ENCODE data around the gene FXYD4. TPM values are rescaled to one million over a fixed set of nuclear protein-coding genes. Genes with fewer than 3 reads are reported as not detected.

The FXYD4 gene
- total RNA-seq, 4 donors from 2014 or later = not detected

DNA sequence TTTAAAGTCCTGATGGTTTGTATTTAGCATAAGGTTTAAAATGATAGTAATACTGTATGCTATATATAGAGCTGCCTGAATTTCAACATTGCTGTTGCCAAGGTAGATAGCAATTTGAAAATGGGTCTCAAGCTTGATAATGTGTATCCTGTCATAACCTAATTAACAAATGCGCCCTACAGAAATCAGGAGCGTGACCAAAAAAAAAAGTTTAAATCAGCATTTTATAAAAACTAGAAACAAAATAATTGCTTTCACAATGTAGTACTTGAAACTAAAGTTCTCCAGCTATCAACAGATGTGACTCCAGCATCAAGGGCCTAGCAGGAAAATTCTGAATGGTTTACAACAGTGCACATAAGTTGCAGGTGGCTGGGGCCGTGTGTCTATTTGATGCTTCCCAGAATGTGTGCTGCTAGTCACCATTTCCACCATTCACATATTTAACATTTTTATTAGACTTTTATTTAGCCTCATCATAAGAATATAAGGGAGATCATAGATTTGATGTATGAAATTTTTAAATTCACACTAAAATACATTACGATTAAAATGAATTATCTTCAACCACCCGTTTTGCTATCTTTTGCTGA is 14.1 kb downstream of the FXYD4 start:
- intact Hi-C loops (cut with DNase I; ENCODE audit: low total_unique reads) = no loop called here
- H3K4me3 ChIP-seq (ENCODE audit: low read depth, poor library complexity, severe bottlenecking) = no peak overlapping the region
- WGBS, 2 donors = 73 to 77% methylated on average over 5 of the region's 5 CpGs
- TF ChIP-seq, protein P1, sequence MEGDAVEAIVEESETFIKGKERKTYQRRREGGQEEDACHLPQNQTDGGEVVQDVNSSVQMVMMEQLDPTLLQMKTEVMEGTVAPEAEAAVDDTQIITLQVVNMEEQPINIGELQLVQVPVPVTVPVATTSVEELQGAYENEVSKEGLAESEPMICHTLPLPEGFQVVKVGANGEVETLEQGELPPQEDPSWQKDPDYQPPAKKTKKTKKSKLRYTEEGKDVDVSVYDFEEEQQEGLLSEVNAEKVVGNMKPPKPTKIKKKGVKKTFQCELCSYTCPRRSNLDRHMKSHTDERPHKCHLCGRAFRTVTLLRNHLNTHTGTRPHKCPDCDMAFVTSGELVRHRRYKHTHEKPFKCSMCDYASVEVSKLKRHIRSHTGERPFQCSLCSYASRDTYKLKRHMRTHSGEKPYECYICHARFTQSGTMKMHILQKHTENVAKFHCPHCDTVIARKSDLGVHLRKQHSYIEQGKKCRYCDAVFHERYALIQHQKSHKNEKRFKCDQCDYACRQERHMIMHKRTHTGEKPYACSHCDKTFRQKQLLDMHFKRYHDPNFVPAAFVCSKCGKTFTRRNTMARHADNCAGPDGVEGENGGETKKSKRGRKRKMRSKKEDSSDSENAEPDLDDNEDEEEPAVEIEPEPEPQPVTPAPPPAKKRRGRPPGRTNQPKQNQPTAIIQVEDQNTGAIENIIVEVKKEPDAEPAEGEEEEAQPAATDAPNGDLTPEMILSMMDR (IDR thresholded peaks at IDR 0.05) = no peak
- TF ChIP-seq POLR2A (IDR thresholded peaks at IDR 0.05) = no peak
- DNase-seq (ENCODE audit: low spot score in 2 of 2) = no peak

DNA sequence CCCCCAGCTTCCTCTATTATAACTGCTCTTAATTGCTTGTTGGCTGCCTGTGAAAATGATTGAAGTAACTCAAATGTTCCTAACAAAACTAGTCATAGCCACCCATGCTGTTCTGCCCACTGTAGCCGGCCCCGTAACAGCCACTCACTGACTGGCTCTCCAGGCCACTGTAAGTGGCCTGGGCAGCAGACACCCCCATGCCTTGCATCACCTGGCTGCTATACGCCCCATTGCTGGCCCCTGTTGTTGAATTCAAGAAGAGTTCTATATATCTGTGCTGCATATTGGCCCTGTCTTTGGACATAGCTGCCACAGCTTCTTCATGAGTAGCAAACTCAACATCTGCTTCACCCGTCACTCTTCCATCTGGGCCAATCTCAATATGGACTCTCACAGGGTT is 15.1 kb downstream of the FXYD4 start:
- DNase-seq (ENCODE audit: low spot score in 2 of 2) = no peak
- H3K4me3 ChIP-seq (ENCODE audit: low read depth, poor library complexity, severe bottlenecking) = no peak overlapping the region
- 78 to 94% methylated on average over 4 of the region's 4 CpGs for WGBS, 2 donors
- TF ChIP-seq, protein P1 (IDR thresholded peaks at IDR 0.05) = no peak
- no peak for TF ChIP-seq POLR2A (IDR thresholded peaks at IDR 0.05)
- intact Hi-C loops (cut with DNase I; ENCODE audit: low total_unique reads) = no loop called here

DNA sequence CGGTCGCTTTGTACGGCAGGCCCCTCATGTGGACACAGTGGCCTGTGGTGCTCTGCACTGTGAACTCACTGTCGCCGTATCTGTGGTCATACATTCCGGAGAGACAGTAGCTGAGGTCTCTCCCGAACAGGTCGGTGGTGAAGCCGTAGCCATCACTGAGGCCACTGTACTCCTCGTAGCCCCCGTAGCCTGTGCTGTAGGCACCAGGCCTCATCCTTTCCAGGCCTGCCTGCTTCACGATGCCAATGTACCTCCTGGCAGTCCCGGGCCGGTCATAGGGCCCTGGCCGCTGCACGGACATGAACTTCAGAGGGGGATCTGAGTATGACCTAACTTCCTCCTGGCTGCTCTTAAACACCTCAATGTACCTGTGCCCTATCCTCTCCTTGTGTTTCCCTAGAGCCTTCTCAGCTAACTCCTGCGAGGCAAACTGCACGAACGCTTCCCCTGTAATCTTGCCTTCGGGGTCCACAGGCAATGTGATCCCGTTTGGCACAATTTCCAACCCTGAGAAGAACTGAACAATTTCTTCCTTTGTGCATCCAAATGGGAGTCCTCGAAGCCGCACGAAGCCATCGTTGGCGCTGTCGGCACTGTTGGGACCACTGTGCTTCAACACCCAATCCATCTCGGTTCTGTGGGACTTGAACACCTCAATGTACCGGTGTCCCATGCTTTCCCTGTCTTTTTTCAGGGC is 15.7 kb downstream of the FXYD4 start:
- TF ChIP-seq, protein P1 (IDR thresholded peaks at IDR 0.05) = no peak
- TF ChIP-seq POLR2A (IDR thresholded peaks at IDR 0.05) = no peak
- 90% methylated on average over 29 of the region's 29 CpGs for WGBS, 2 donors
- no peak for DNase-seq (ENCODE audit: low spot score in 2 of 2)
- intact Hi-C loops (cut with DNase I; ENCODE audit: low total_unique reads) = no loop called here
- no peak overlapping the region for H3K4me3 ChIP-seq (ENCODE audit: low read depth, poor library complexity, severe bottlenecking)

DNA sequence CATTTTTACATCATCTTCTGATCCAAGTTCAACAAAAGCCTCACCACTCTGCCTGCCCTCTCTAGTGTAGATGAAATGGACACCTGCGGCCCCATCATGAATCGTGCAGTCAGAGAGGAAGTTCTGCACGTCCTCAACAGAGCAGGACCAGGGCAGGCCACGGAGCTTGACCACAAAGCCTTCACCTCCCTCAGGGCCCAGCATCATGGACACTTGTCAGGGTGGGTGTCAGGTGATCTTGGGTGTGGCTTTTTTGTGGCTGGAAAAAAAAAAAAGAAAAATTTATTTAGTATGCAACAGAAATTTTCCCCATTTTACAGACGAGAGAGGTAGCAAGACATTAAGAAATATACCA is 16.2 kb downstream of the FXYD4 start:
- no peak overlapping the region for H3K4me3 ChIP-seq (ENCODE audit: low read depth, poor library complexity, severe bottlenecking)
- intact Hi-C loops (cut with DNase I; ENCODE audit: low total_unique reads) = no loop called here

DNA sequence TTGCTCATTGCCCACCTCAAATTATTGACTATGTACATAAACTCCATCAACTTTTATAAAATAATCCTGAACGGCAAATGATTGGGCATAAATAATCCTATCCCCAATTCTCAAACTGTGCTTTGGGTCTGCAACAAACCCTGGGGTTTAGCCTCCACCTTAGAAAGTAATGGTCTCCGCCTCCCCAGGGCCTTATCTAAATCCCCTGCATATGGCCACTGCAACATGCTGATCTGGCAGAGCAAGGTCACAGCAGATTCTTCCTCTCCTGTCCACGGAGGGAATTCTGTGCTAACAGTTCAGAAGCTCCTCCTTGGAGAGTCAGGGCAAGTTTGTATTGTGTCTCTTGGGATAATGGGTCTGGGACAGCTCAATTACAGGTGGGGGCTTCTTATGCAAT is 18.4 kb downstream of the FXYD4 start:
- DNase-seq (ENCODE audit: low spot score in 2 of 2) = no peak
- WGBS, 2 donors = 55 to 66% methylated on average over 3 of the region's 3 CpGs
- H3K4me3 ChIP-seq (ENCODE audit: low read depth, poor library complexity, severe bottlenecking) = no peak overlapping the region
- TF ChIP-seq, protein P1 (IDR thresholded peaks at IDR 0.05) = no peak
- no peak for TF ChIP-seq POLR2A (IDR thresholded peaks at IDR 0.05)
- intact Hi-C loops (cut with DNase I; ENCODE audit: low total_unique reads) = no loop called here

More for the DNA sequence above, 16.2 kb downstream of the FXYD4 start:
- no peak for DNase-seq (ENCODE audit: low spot score in 2 of 2)
- 65 to 75% methylated on average over 5 of the region's 5 CpGs for WGBS, 2 donors
- no peak for TF ChIP-seq POLR2A (IDR thresholded peaks at IDR 0.05)
- TF ChIP-seq, protein P1 (IDR thresholded peaks at IDR 0.05) = no peak

Data from lower leg skin (tissue), 4 donors.